Hematopoietic multipotent progenitor cell treated with erythropoietin and hydrocortisone succinate and interleukin-3 and kit ligand, for 8 days (in vitro differentiated cells): ENCODE data around the gene ZFAND2B.

Experiments used
- DNase-seq: peaks from one replicate; pipeline ENCODE4 v3.0.0-alpha.2; 2015

The ZFAND2B gene

GRCh38 chr2:219220652-219221402 is 14.2 kb downstream of the ZFAND2B start:
- DNase-seq, result peak; percentile 39

GRCh38 chr2:219221957-219222518 is 15.5 kb downstream of the ZFAND2B start:
- DNase-seq, result no peak

- no peak for DNase-seq
Observed at GRCh38 chr2:219223831-219224610, 17.4 kb downstream of the ZFAND2B start.

- DNase-seq, result no peak
Observed at GRCh38 chr2:219225350-219225749, 18.8 kb downstream of the ZFAND2B start.

- no peak for DNase-seq
Observed at GRCh38 chr2:219228041-219228910, 21.7 kb downstream of the ZFAND2B start.

GRCh38 chr2:219228911-219229304 is 22.3 kb downstream of the ZFAND2B start:
- DNase-seq, result no peak

- DNase-seq, result peak; percentile 100
Observed at GRCh38 chr2:219229305-219230058, 22.9 kb downstream of the ZFAND2B start, which contains the start of the genes ANKZF1 and ATG9A. TSS of gene ANKZF1 (plus strand) at chr2:219229806. CDS start at chr2:219230258, 452 bp downstream. TSS of gene ATG9A (minus strand) at chr2:219229636. CDS start at chr2:219228024, 1,612 bp downstream.

GRCh38 chr2:219230059-219230540 is 23.5 kb downstream of the ZFAND2B start:
- peak; percentile 53 for DNase-seq

GRCh38 chr2:219234331-219234730 is 27.7 kb downstream of the ZFAND2B start:
- no peak for DNase-seq

- DNase-seq, result peak; percentile 21
Observed at GRCh38 chr2:219243291-219243761, 36.7 kb downstream of the ZFAND2B start.

- DNase-seq, result no peak
Observed at GRCh38 chr2:219244789-219245147, 38.2 kb downstream of the ZFAND2B start.

- DNase-seq, result peak; percentile 89
Observed at GRCh38 chr2:219245148-219245898, 38.7 kb downstream of the ZFAND2B start, which contains the start of the genes GLB1L and STK16. TSS of gene GLB1L (minus strand) at chr2:219245444. CDS start at chr2:219243573, 1,871 bp downstream. TSS of gene STK16 (plus strand) at chr2:219245479. CDS start at chr2:219246000, 521 bp downstream.

- DNase-seq, result peak; percentile 18
Observed at GRCh38 chr2:219245899-219246230, 39.3 kb downstream of the ZFAND2B start.

GRCh38 chr2:219246559-219246958 is 40.0 kb downstream of the ZFAND2B start:
- DNase-seq, result no peak

- no peak for DNase-seq
Observed at GRCh38 chr2:219247678-219248642, 41.4 kb downstream of the ZFAND2B start.

GRCh38 chr2:219248845-219249202 is 42.2 kb downstream of the ZFAND2B start:
- no peak for DNase-seq

GRCh38 chr2:219249203-219249980 is 42.8 kb downstream of the ZFAND2B start:
- DNase-seq, result peak; percentile 76

GRCh38 chr2:219250049-219250781 is 43.6 kb downstream of the ZFAND2B start:
- DNase-seq, result no peak
